Aorta (tissue), 5 donors: ENCODE data around the gene ATXN7L2. TPM values are rescaled to one million over a fixed set of nuclear protein-coding genes. Genes with fewer than 3 reads are reported as not detected.

Source experiments
- ATAC-seq: fragments of 200-7000 bp; cut with Tn5 transposase; one replicate; pipeline ENCODE4 v1.9.1; 2022; ENCODE audit warnings: moderate library complexity; ENCODE audit not compliant: low FRiP score
- DNase-seq, 2 donors: peaks; one replicate each; pipeline ENCODE4 v3.0.0-alpha.2; 2020
- H3K27ac ChIP-seq, 2 donors: one replicate each; pipeline ENCODE4 v1.5.1; 2013; ENCODE audit warnings: low read length in 2 of 2, mild to moderate bottlenecking in 2 of 2, moderate library complexity in 2 of 2, control low read depth in 1 of 2, inconsistent platforms in 1 of 2, low read depth in 1 of 2
- H3K27me3 ChIP-seq, 2 donors: one replicate each; pipeline ENCODE4 v1.6.1; 2013; ENCODE audit warnings: control low read depth in 1 of 2, low read length in 1 of 2, mild to moderate bottlenecking in 1 of 2, moderate library complexity in 1 of 2; ENCODE audit not compliant: insufficient read depth in 2 of 2, control insufficient read depth in 1 of 2
- H3K36me3 ChIP-seq, 2 donors: one replicate each; pipeline ENCODE4 v1.6.1; 2013; ENCODE audit warnings: control low read depth in 1 of 2, low read length in 1 of 2, mild to moderate bottlenecking in 1 of 2; ENCODE audit not compliant: insufficient read depth in 2 of 2, control insufficient read depth in 1 of 2
- H3K4me1 ChIP-seq, 2 donors: one replicate each; pipeline ENCODE4 v1.6.1; 2013; ENCODE audit warnings: low read length in 2 of 2, control low read depth in 1 of 2, mild to moderate bottlenecking in 1 of 2, moderate library complexity in 1 of 2; ENCODE audit not compliant: insufficient read depth in 2 of 2, control insufficient read depth in 1 of 2
- H3K4me3 ChIP-seq, 2 donors: one replicate each; pipeline ENCODE4 v1.5.1; 2013; ENCODE audit warnings: low read length in 2 of 2, control low read depth in 1 of 2, mild to moderate bottlenecking in 1 of 2
- H3K9me3 ChIP-seq: one replicate; pipeline ENCODE4 v1.6.1; 2013; ENCODE audit warnings: mild to moderate bottlenecking, low read length; ENCODE audit not compliant: control insufficient read depth
- WGBS, 2 donors: extraction: QIAGEN DNeasy Blood & Tissue Kit; methylation state at CpG; one replicate each; pipeline ENCODE4 v1.1.7; 2013; 5-methylcytosine and 5-hydroxymethylcytosine counted together
- intact Hi-C, 2 donors: fragments of 100-400 bp; cut with DNase I; formaldehyde crosslinking; loops; one replicate each; pipeline versions ENCODE4 v1.14.2 to v1.15.0; 2022
- polyA plus RNA-seq, 2 donors: library from polyadenylated mRNA; stranded (reverse); fragments of 200-250 nt; gene quantifications; one replicate each; pipeline ENCODE4 v1.2.3, GENCODE V29; 2013
- total RNA-seq, 2 donors: library from RNA; stranded (reverse); fragmentation: NEBNext Ultra II Directional; extraction: Animal tissue kit (Norgen Biotek cat#: 25700); gene quantifications; one replicate each; pipeline ENCODE4 v1.2.1, GENCODE V29; 2021
- donor health status: healthy with polysubstance abuse.
- donor health status: Bipolar disorder and iron deficiency.
- donor health status: DM: no; HTN: no; CAD: no.
- donor health status: DM: no; HTN: no; CAD: no.
- donor health status: DM: yes; HTN: yes; CAD: no.

The ATXN7L2 gene
- total and polyA plus RNA-seq, 4 donors: 0.63 to 12.5 (median 4.0) TPM

DNA sequence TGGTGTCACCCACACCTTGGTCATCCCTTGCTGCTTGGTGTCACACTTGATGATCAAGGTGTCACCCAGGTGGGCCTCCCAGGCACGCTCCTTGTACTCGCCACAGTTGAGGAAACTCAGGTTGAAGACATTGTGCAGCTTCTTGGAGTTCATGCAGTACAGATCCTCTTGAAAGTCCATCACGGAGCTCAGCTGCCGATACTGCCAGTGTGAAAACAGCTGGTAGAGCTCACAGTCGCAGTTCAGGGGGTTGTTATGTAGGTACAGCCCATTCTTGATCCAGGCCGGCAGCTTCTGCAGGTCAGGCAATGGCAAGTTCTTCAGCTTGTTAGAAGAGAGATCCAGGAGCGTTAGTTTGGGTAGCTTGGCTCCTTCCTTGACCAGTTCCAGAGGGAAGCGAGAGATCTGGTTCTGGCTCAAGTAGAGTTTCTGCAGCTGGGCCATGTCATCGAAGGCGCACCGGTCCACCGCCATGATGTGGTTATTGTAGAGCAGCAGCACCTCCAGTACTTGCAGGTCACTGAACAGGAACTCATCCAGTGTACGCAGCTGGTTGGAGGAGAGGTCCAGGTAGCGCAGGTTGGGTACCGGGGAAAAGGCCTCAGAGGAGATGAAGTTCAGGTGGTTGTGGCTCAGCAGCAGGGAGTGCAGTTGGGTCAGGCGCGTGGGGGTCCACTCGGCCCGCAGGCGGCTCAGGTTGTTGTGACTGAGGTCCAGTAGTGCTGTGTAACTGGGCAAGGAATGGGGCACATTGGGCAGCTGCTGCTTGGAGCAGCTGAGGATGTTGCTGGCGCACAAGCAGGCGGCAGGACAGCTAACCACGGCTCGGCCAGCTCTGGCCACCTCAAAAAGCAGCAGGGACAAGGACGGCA is 24.5 kb downstream of the ATXN7L2 start:
- H3K9me3 ChIP-seq: no peaks in the 10 kb centered on the region
- WGBS, 2 donors: 86% methylated on average over 25 of the region's 25 CpGs
- H3K4me3 ChIP-seq: no peak overlapping the region
- no peaks in the 10 kb centered on the region for H3K27me3 ChIP-seq
- no peaks in the 10 kb centered on the region for H3K4me1 ChIP-seq
- intact Hi-C loops: no loop called here
- no peak overlapping the region for H3K27ac ChIP-seq
- ATAC-seq: no peak
- H3K36me3 ChIP-seq: no peaks in the 10 kb centered on the region
- DNase-seq: no peak

DNA sequence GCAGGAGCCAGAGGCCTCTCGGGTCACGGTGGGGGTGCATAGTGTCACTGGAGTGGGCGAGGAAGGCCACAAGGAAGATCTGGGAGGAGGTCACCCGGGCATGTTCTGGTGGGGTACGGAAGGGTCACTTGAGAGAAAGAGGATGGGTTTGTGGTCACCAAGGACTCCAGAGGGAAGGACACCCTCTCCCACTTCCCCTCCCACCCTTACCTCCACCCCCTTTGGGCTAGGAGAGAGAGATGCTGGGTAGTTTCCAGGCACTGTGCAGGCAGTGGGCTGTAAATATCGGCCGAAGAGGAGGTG is 25.1 kb downstream of the ATXN7L2 start:
- ATAC-seq: no peak
- H3K27ac ChIP-seq: no peak overlapping the region
- intact Hi-C loops: no loop called here
- H3K36me3 ChIP-seq: no peaks in the 10 kb centered on the region
- 46 to 47% methylated on average over 7 of the region's 7 CpGs for WGBS, 2 donors
- no peak for DNase-seq
- no peaks in the 10 kb centered on the region for H3K9me3 ChIP-seq
- no peaks in the 10 kb centered on the region for H3K27me3 ChIP-seq
- H3K4me3 ChIP-seq: peak overlapping the region; percentile 72 to 85
- no peaks in the 10 kb centered on the region for H3K4me1 ChIP-seq

DNA sequence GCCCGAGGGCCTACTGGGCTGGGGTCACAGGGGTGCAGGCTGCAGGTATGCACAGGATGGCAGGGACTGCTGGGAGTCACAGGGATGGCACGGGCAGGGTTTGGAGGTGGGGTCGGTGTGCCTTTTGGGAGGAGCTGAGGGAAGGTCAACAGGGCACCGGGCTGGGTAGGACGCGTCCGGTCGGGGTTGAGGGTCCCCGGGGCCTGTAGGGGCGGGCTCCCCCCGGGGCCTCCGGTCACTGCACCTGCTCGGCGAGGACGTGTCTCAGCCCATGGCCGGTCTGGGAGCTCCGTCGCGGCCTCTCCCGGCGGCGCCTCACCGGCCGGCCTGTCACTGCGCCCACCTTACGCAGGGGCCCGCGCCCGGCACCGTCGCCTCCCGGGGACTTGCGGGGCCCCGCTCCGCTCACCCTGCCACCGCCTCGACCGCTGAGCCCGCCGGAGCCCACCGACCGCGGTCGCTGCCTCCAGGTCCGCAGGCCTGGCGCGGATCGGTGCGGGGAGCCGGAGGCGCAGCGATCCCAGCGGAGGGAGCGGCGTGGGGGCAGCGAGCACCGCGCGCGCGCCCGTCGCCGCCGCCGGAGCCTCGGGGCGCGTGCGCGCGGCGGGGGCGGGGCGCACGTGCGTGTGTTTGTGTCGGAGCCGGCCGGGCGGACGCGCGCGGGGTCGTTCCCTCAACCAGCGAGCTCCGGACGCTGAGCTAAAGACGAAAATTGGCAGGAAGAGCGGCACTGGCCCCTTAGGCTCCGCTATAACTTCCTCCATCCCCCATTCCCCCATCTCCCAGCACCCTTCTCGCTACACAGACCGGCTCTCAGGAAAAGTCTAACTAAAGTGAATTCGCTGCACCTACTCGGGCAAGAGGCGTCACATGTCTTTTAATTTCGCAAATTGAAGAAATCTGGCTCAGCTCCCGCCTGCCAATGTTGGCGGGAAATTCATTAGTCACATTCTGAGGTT is 25.8 kb downstream of the ATXN7L2 start, which contains the start of gene AMIGO1:
Gene AMIGO1 (minus strand): TSS at position 552 of the 959 bp plus-strand sequence. CDS start 815 bp downstream, outside the sequence.
- no peak within 1 kb of the TSS for H3K27ac ChIP-seq
- H3K27me3 ChIP-seq: no peaks in the 10 kb centered on the region
- WGBS, 2 donors: 0 to 1% methylated on average over 52 to 100 of the region's 100 CpGs
- H3K4me1 ChIP-seq: no peaks in the 10 kb centered on the region
- H3K9me3 ChIP-seq: no peaks in the 10 kb centered on the region
- peak within 1 kb of the TSS; percentile 72 to 85 for H3K4me3 ChIP-seq
- DNase-seq (peak; percentile 65 to 90), ATAC-seq (peak; percentile 72)
- intact Hi-C loops: no loop called here
- H3K36me3 ChIP-seq: no peaks in the 10 kb centered on the region

GRCh38 chr1:109513110-109513710 is 29.5 kb downstream of the ATXN7L2 start:
- WGBS, 2 donors: 89 to 93% methylated on average over 2 of the region's 2 CpGs
- Histone ChIP-seq H3K9me3 (no peaks in the 10 kb centered on the region), H3K4me3 (no peak overlapping the region), H3K36me3 (no peaks in the 10 kb centered on the region), H3K4me1 (no peaks in the 10 kb centered on the region), H3K27me3 (no peaks in the 10 kb centered on the region), H3K27ac (no peak overlapping the region)
- intact Hi-C loops: no loop called here
- no peak for ATAC-seq
- no peak for DNase-seq

DNA sequence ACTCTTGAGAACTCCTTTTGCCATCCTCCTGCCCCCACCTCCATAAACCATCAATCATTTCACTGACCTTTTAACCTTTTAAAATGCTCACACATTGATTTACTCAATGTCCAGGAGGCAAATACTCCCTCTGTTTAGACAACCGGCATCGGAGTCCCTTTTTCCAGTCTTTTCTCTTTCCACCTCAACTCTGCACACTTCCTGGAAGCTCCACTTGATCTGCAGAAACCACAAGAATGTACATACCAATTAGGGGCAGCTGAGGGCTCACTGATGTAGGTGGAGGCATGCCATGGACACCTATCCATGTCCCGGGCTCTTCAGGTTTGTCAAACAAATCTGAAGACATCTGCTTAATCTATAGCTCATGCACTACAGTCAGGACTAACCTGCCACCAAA is 31.1 kb downstream of the ATXN7L2 start:
- H3K36me3 ChIP-seq: no peaks in the 10 kb centered on the region
- H3K27me3 ChIP-seq: no peaks in the 10 kb centered on the region
- no peaks in the 10 kb centered on the region for H3K9me3 ChIP-seq
- H3K4me1 ChIP-seq: no peaks in the 10 kb centered on the region
- WGBS, 2 donors: 55 to 64% methylated on average over 3 of the region's 3 CpGs
- ATAC-seq (no peak), DNase-seq (no peak)
- intact Hi-C loops: no loop called here
- no peak overlapping the region for H3K27ac ChIP-seq
- no peak overlapping the region for H3K4me3 ChIP-seq

- H3K9me3 ChIP-seq: no peaks in the 10 kb centered on the region
- DNase-seq (no peak), ATAC-seq (no peak)
- no peak overlapping the region for H3K27ac ChIP-seq
- intact Hi-C loops: no loop called here
- H3K36me3 ChIP-seq: no peaks in the 10 kb centered on the region
- no peak overlapping the region for H3K4me3 ChIP-seq
- no peaks in the 10 kb centered on the region for H3K4me1 ChIP-seq
- 85 to 89% methylated on average over 5 of the region's 5 CpGs for WGBS, 2 donors
- no peaks in the 10 kb centered on the region for H3K27me3 ChIP-seq
These were observed 33.2 kb downstream of the ATXN7L2 start for GRCh38 chr1:109516872-109517271.

DNA sequence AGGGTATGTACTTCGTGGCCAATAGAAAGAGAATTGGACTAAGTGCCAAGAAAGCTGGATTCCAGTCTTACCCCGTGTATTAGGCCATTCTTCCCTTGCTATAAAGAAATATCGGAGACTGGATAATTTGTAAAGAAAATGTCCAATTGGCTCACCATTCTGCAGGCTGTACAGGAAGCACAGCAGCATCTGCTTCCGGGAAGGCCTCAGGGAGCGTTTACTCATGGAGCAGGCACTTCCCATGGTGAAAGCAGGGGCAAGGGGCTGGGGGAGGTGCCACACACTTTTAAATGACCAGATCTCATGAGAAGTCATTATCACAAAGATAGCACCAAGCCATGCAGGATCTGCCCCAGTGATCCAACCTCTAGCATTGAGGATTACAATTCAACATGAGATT is 33.6 kb downstream of the ATXN7L2 start:
- H3K27ac ChIP-seq: no peak overlapping the region
- WGBS, 2 donors: 83 to 88% methylated on average over 5 of the region's 5 CpGs
- intact Hi-C loops: no loop called here
- H3K36me3 ChIP-seq: no peaks in the 10 kb centered on the region
- no peaks in the 10 kb centered on the region for H3K27me3 ChIP-seq
- ATAC-seq (no peak), DNase-seq (no peak)
- no peaks in the 10 kb centered on the region for H3K4me1 ChIP-seq
- no peaks in the 10 kb centered on the region for H3K9me3 ChIP-seq
- H3K4me3 ChIP-seq: no peak overlapping the region

GRCh38 chr1:109521002-109521951 is 37.6 kb downstream of the ATXN7L2 start:
- Histone ChIP-seq H3K27ac (no peak overlapping the region), H3K36me3 (no peaks in the 10 kb centered on the region), H3K4me1 (no peaks in the 10 kb centered on the region), H3K4me3 (no peak overlapping the region), H3K27me3 (no peaks in the 10 kb centered on the region), H3K9me3 (no peaks in the 10 kb centered on the region)
- ATAC-seq (no peak), DNase-seq (no peak)
- intact Hi-C loops: no loop called here
- 69 to 71% methylated on average over 14 of the region's 14 CpGs for WGBS, 2 donors
